Skeletal muscle satellite cell (primary cell): Measurements from ENCODE around the gene OSBP2.

Experiments used
- H3K27me3 ChIP-seq: 2 replicates; pipeline ENCODE4 v1.7.0; 2013; ENCODE audit warnings: low read length; ENCODE audit not compliant: control insufficient read depth, insufficient read depth
- H3K36me3 ChIP-seq: 2 replicates; pipeline ENCODE4 v1.7.0; 2013; ENCODE audit warnings: mild to moderate bottlenecking, control low read depth, low read length; ENCODE audit not compliant: insufficient read depth
- H3K4me1 ChIP-seq: 2 replicates; pipeline ENCODE4 v1.7.0; 2013; ENCODE audit warnings: low read length; ENCODE audit not compliant: control insufficient read depth, insufficient read depth
- H3K4me2 ChIP-seq: 2 replicates; pipeline ENCODE4 v1.7.0; 2013; ENCODE audit warnings: mild to moderate bottlenecking, low read length
- H3K4me3 ChIP-seq: 2 replicates; pipeline ENCODE4 v1.7.0; 2013; ENCODE audit warnings: low read length
- H3K9ac ChIP-seq: 2 replicates; pipeline ENCODE4 v1.7.0; 2013; ENCODE audit warnings: mild to moderate bottlenecking, low read depth, low read length, moderate library complexity
- H3K9me3 ChIP-seq: replicated peaks from 2 replicates; pipeline ENCODE4 v1.7.0; 2013; ENCODE audit warnings: mild to moderate bottlenecking, control low read depth, low read length

Gene OSBP2

DNA sequence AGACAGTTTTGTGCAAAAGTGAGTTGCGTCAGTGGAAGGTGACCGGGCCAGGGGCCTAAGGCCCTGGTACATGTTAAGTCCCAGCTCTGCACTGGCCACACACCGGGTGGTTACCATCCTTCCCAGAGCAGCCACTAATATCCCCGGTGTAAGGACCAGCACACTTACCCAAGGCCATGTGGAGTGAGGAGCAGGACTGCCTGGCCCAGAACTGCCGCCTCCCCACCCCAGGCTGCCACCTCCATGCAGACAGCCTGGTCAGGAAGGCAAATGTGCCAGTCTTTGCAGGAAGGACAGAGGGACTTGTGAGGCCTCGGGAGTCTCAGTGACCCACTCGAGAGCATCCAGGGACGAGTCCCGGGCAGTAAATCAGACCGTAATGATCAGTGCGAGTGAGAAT, 171.0 kb downstream of the OSBP2 start:
- no peak overlapping the region for H3K4me2 ChIP-seq
- no peak overlapping the region for H3K4me3 ChIP-seq
- H3K9me3 ChIP-seq = no peaks in the 10 kb centered on the region
- no peaks in the 10 kb centered on the region for H3K36me3 ChIP-seq
- H3K9ac ChIP-seq = no peak overlapping the region
- peaks cover 26% of the 10 kb centered on the region for H3K4me1 ChIP-seq
- no peaks in the 10 kb centered on the region for H3K27me3 ChIP-seq

DNA sequence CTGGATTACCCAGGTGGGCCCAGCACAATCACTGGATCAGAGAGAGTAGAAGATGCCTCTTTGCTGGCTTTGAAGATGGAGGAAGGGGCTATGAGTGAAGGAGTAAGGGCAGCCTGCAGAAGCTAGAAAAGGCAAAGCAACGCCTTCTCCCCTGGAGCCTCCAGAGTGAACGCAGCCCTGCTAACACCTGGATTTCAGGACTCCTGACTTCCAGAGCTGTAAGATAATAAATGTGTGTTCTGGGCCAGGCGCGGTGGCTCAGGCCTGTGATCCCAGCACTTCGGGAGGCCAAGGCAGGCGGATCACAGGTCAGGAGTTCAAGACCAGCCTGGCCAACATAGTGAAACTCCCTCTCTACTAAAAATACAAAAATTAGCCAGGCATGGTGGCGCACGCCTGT, 171.5 kb downstream of the OSBP2 start:
- no peak overlapping the region for H3K4me2 ChIP-seq
- H3K4me3 ChIP-seq = no peak overlapping the region
- H3K9ac ChIP-seq = no peak overlapping the region
- H3K36me3 ChIP-seq = no peaks in the 10 kb centered on the region
- H3K4me1 ChIP-seq = peaks cover 26% of the 10 kb centered on the region
- H3K9me3 ChIP-seq = no peaks in the 10 kb centered on the region
- no peaks in the 10 kb centered on the region for H3K27me3 ChIP-seq

DNA sequence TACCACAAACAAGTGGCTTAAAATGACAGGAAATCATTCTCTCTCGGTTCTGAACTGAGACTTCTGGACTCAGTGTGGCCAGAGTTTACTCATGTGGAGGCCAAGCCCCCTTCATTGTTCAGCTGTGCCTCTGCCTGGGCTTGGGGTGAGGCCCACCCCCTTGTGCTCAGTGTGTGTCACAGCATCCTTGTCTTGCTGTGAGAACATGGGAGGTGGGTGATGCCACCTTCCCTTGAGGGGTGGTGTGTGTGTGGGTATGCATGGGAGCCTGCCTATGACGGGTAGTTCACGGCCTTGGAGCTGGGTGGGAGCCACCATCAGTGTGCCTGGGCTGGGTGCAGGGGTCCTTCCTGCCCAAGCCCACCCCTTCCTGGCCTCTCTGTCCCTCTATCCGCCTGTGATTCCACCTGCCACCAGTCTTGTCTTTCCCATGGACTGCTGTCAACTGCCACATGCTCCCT, 172.2 kb downstream of the OSBP2 start:
- Histone ChIP-seq H3K9me3 (no peaks in the 10 kb centered on the region), H3K4me1 (peaks cover 26% of the 10 kb centered on the region)

GRCh38 chr22:30867746-30868662, 173.3 kb downstream of the OSBP2 start:
- H3K36me3 ChIP-seq = no peaks in the 10 kb centered on the region
- H3K4me2 ChIP-seq = no peak overlapping the region
- H3K9me3 ChIP-seq = no peaks in the 10 kb centered on the region
- H3K27me3 ChIP-seq = no peaks in the 10 kb centered on the region
- no peak overlapping the region for H3K4me3 ChIP-seq
- H3K4me1 ChIP-seq = peaks cover 24% of the 10 kb centered on the region
- peak overlapping the region; percentile 71 for H3K9ac ChIP-seq

More for the DNA sequence above, 172.2 kb downstream of the OSBP2 start:
- H3K36me3 ChIP-seq = no peaks in the 10 kb centered on the region
- no peak overlapping the region for H3K9ac ChIP-seq
- H3K4me2 ChIP-seq = no peak overlapping the region
- no peaks in the 10 kb centered on the region for H3K27me3 ChIP-seq
- no peak overlapping the region for H3K4me3 ChIP-seq

DNA sequence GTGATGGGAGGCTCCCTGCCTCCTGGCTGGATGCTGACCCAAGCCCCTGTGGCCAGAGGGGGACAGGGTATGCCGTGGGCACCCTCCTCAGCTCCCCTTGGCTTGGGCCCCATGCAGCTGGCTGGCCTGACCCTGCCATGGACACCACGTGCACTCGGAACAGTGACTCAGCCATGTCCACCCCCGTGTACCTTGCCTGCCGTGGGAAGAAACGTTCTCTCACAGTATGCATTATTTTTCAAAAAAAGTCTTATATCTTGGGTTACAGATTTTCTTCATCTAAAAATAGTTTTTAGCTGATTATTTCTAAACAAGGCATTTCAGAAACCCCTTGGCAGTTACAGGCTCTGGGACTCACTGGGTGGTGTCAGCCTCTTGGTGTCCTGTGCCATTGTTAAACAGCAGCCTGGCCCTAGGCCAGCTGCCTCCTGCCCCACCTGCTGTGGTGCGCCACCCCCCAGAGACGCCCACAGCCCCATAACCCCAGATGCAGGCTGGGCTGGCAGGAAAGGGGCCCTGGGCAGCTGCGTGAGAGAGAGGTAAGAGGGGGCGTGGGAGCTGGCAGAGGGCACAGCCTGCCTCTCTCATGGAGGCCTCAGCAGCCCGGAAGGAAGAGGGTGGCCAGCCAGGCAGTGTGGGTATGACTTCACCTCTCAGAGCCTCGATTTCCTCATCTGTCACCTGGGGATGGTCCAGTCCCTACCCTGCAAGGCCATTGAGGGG, 174.2 kb downstream of the OSBP2 start:
- peaks cover 16% of the 10 kb centered on the region for H3K4me1 ChIP-seq
- H3K9ac ChIP-seq = peak overlapping the region; percentile 71
- H3K9me3 ChIP-seq = no peaks in the 10 kb centered on the region
- H3K36me3 ChIP-seq = no peaks in the 10 kb centered on the region
- H3K4me2 ChIP-seq = peak overlapping the region; percentile 49
- no peaks in the 10 kb centered on the region for H3K27me3 ChIP-seq
- no peak overlapping the region for H3K4me3 ChIP-seq

- peak overlapping the region; percentile 71 for H3K9ac ChIP-seq
- H3K4me3 ChIP-seq = no peak overlapping the region
Observed at GRCh38 chr22:30869667-30870395, 175.2 kb downstream of the OSBP2 start.

DNA sequence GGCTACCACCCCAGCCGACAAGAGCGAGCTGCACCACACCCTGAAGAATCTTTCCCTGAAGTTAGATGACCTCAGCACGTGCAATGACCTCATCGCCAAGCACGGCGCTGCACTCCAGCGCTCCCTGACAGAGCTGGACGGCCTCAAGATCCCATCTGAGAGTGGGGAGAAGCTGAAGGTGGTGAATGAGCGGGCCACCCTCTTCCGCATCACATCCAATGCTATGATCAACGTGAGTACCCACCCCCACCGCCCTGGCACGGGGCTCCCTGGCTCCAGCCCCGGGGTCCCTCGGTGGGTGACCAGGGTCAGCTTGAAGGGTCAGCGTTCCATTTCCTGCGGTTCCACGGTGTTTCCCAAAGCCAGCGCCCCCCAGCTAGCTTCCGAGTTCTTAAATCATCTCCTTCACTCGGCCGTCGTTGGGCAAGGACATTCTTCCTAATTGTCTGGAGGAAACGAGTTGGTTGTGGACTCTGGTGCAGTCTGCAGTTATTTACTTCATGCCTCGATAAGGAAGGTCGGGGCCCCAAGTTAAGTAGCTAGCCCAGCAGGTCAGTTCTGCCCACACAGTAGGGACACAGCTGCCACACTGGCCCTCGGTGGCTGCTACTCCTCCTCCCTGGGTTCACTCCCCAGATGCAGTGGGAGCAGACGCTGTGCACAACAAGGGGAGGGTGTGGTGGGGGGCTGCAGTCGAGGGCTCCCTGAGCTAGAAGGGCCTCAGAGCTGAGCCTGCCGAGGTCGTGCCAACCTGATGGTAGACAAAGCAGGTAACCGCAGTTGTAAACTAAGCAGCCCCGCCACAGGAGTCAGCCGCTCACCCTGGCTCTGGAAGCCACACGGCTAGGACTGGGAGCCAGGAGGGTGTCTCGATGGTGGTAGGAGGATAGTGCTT, 176.0 kb downstream of the OSBP2 start:
- no peaks in the 10 kb centered on the region for H3K9me3 ChIP-seq
- peaks cover 16% of the 10 kb centered on the region for H3K4me1 ChIP-seq
- no peaks in the 10 kb centered on the region for H3K36me3 ChIP-seq
- no peak overlapping the region for H3K4me3 ChIP-seq
- H3K9ac ChIP-seq = no peak overlapping the region
- H3K4me2 ChIP-seq = no peak overlapping the region
- H3K27me3 ChIP-seq = no peaks in the 10 kb centered on the region

More at GRCh38 chr22:30869667-30870395, 175.2 kb downstream of the OSBP2 start:
- Histone ChIP-seq H3K36me3 (no peaks in the 10 kb centered on the region), H3K27me3 (no peaks in the 10 kb centered on the region), H3K4me1 (peaks cover 16% of the 10 kb centered on the region), H3K9me3 (no peaks in the 10 kb centered on the region), H3K4me2 (no peak overlapping the region)

DNA sequence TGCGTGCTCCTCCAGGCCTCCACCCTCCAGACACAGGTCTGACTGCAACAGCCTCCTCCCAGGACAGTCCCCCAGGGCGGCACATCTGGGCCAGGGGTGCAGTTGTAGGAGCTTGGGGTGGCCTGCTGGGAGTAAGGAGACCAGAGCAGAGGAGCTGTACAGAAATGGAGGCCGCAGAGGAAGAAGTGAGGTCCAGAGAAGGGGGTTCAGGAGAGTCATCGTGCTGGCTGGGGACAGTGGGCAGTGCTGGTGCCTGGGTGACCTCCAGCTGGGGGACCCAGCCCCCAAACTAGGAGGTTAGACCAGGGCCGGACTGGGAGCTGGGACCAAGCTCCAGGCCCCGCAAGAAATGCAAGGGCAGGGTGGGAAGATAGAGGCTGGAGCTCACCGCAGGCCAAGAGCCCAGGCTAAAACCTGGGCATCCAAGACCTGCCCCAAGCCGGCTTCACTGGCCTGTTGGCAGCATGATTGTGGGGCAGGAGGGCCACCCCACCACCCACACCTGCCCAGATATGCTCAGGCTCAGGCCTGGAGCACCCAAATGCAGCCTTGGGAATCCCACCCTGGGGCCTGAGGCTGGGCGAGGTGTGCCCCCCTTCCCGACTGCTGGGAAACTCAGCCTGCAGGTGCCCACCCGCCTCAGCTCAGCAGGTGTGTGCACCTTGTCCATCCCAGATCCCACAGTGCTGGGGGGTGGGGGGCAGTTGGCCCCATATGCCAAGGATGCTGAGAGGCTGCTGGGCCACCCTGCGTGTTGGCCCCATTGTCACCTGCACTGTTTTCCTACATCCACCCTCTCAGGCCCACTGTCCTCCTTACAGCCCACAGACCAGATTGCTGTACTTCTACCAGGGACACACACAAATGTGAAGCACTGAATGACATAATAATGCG, 177.0 kb downstream of the OSBP2 start:
- Histone ChIP-seq H3K36me3 (no peaks in the 10 kb centered on the region), H3K27me3 (no peaks in the 10 kb centered on the region), H3K9me3 (no peaks in the 10 kb centered on the region), H3K9ac (no peak overlapping the region), H3K4me2 (no peak overlapping the region), H3K4me1 (peaks cover 16% of the 10 kb centered on the region), H3K4me3 (no peak overlapping the region)

DNA sequence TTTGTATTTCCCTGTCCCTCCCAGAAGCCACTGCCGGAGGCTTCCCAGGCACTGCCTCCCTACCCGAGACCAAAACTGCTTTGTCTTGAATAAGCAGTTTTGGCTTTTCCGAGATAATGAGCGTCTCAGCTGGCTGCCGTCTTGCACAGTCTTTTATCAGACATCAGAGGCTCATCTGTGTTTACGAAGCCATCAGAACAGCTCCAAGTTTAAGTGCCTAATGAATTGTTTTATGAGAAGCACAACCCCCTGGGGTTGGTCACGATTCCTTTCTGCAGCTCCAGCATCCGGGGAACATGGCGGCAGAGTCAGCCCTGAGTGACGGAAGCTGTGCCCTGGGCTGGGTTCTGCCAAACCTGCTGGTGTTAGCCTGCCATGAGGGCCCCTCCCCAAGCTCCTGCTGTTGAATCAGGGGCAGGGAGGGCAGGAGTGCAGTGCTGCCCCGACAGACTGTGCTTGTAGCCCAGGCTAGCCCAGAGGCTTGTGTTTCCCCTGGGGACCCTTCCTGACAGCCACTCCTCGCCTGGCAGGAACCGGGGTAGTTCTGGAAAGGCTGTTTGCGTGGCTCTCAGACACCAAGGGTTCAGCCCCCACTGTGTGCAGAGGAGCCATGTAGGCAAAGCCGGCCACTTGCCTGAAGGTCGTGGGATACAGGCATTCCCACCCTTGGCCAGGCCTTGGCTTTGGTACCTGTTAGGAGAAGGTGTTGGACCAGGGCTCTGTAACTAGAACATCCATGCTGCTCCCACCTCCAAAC, 177.8 kb downstream of the OSBP2 start:
- H3K4me1 ChIP-seq = peaks cover 16% of the 10 kb centered on the region
- H3K27me3 ChIP-seq = no peaks in the 10 kb centered on the region
- no peak overlapping the region for H3K9ac ChIP-seq
- H3K4me3 ChIP-seq = no peak overlapping the region
- H3K36me3 ChIP-seq = no peaks in the 10 kb centered on the region
- no peaks in the 10 kb centered on the region for H3K9me3 ChIP-seq
- no peak overlapping the region for H3K4me2 ChIP-seq
